ENCODE measurements around the gene HSBP1.

HSBP1 gene

GRCh38 chr16:83842291-83842690, 34.5 kb downstream of the HSBP1 start:
- no peak for DNase-seq

GRCh38 chr16:83842756-83843507, 35.2 kb downstream of the HSBP1 start:
- DNase-seq: no peak

- DNase-seq: no peak
These were observed 35.9 kb downstream of the HSBP1 start for GRCh38 chr16:83843657-83844056.

GRCh38 chr16:83845263-83845662, 37.5 kb downstream of the HSBP1 start:
- DNase-seq: no peak

GRCh38 chr16:83847371-83848225, 39.8 kb downstream of the HSBP1 start:
- DNase-seq: no peak

GRCh38 chr16:83849421-83849820, 41.6 kb downstream of the HSBP1 start:
- no peak for DNase-seq

GRCh38 chr16:83850947-83851346, 43.2 kb downstream of the HSBP1 start:
- DNase-seq: no peak

- no peak for DNase-seq
These were observed 43.7 kb downstream of the HSBP1 start for GRCh38 chr16:83851473-83851872.

GRCh38 chr16:83852774-83853173, 45.0 kb downstream of the HSBP1 start:
- DNase-seq: no peak

GRCh38 chr16:83853834-83854233, 46.1 kb downstream of the HSBP1 start:
- DNase-seq: no peak

- DNase-seq: no peak
These were observed 46.6 kb downstream of the HSBP1 start for GRCh38 chr16:83854420-83854819.

GRCh38 chr16:83856792-83857191, 49.0 kb downstream of the HSBP1 start:
- no peak for DNase-seq

GRCh38 chr16:83859265-83859664, 51.5 kb downstream of the HSBP1 start:
- no peak for DNase-seq

- DNase-seq: no peak
These were observed 54.9 kb downstream of the HSBP1 start for GRCh38 chr16:83862661-83863060.

- no peak for DNase-seq
These were observed 55.9 kb downstream of the HSBP1 start for GRCh38 chr16:83863682-83864081.
